ENCODE results near the gene TAGLN3. TPM values are rescaled to one million over a fixed set of nuclear protein-coding genes. Genes with fewer than 3 reads are reported as not detected.

The TAGLN3 gene
- total RNA-seq, 2 experiments from 2014 or later = 0.89 to 1.2 TPM

DNA sequence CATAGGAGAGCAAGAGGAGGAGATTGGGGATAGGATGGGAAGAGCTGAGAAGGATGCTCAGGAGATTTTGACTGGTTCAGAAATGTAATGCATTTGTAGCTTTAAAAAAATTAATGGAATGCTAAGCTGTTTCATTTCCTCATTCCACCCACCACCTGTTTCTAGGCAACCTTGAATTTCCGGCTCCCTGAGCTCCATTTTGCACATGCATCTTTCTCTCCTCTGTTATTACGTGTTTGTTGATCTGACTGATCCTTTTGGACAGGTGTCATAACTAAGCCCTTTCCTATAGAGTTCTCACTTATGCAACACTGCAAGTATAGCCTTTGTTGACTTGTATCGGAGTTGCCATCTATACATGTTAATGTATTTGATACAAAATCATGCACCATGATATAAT is 40.1 kb downstream of the TAGLN3 start:
- ATAC-seq (no peak), DNase-seq (no peak)
- intact Hi-C loops (cut with micrococcal nuclease) = no loop called here
- TF ChIP-seq, protein P1, sequence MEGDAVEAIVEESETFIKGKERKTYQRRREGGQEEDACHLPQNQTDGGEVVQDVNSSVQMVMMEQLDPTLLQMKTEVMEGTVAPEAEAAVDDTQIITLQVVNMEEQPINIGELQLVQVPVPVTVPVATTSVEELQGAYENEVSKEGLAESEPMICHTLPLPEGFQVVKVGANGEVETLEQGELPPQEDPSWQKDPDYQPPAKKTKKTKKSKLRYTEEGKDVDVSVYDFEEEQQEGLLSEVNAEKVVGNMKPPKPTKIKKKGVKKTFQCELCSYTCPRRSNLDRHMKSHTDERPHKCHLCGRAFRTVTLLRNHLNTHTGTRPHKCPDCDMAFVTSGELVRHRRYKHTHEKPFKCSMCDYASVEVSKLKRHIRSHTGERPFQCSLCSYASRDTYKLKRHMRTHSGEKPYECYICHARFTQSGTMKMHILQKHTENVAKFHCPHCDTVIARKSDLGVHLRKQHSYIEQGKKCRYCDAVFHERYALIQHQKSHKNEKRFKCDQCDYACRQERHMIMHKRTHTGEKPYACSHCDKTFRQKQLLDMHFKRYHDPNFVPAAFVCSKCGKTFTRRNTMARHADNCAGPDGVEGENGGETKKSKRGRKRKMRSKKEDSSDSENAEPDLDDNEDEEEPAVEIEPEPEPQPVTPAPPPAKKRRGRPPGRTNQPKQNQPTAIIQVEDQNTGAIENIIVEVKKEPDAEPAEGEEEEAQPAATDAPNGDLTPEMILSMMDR (IDR thresholded peaks at IDR 0.05) = no peak
- ChIA-PET POLR2A (interaction anchor here (0.7 kb wide), 1 partner anchor 409 kb away, joined by 3 read pairs; no protein-coding TSS in a partner anchor), CTCF (interaction anchor here (1.5 to 2.2 kb wide), 2 partner anchors 25 to 50 kb away, joined by 7 to 11 read pairs; no protein-coding TSS in a partner anchor)
- H3K4me3 Mint-ChIP-seq = no peak overlapping the region
- H3K36me3 Mint-ChIP-seq (ENCODE audit: low read depth) = no peaks in the 10 kb centered on the region
- H3K27ac Mint-ChIP-seq = no peak overlapping the region
- no peaks in the 10 kb centered on the region for H3K4me1 Mint-ChIP-seq (ENCODE audit: low read depth)
- H3K27me3 Mint-ChIP-seq = no peaks in the 10 kb centered on the region
- peaks cover 3% of the 10 kb centered on the region for H3K9me3 Mint-ChIP-seq

DNA sequence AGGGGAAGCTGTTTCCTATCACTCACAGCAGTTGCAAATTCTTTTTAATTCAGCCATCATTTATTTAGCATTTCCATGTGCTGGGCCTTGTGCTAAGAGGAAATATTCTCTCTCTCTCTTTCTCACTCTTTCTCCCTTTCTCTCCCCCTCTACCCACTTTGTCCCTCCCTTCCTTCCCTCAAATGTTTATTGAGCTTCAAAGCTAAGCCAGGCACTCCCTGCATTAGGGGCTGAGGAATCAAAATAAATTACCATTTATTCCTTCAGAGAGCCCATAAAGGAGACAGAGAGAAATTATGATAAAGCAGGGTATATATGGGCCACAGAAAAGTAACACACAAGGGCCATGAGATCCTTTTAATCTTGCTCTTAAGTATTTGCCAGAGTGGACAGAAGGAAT is 42.6 kb downstream of the TAGLN3 start:
- ChIA-PET CTCF (interaction anchor here (1.5 to 6.6 kb wide), 4 partner anchors 10 to 73 kb away, joined by 6 to 98 read pairs (median 40); no protein-coding TSS in a partner anchor), POLR2A (no interaction called here)
- Mint-ChIP-seq H3K4me3 (no peak overlapping the region), H3K4me1 (ENCODE audit: low read depth) (no peaks in the 10 kb centered on the region), H3K36me3 (ENCODE audit: low read depth) (no peaks in the 10 kb centered on the region), H3K27ac (no peak overlapping the region), H3K9me3 (peaks cover 3% of the 10 kb centered on the region), H3K27me3 (no peaks in the 10 kb centered on the region)
- DNase-seq (no peak), ATAC-seq (no peak)
- TF ChIP-seq, protein P1 (IDR thresholded peaks at IDR 0.05) = no peak
- intact Hi-C loops (cut with micrococcal nuclease) = loop anchor here (5.0 kb wide), 2 partner anchors 54 to 324 kb away; no protein-coding TSS in a partner anchor

DNA sequence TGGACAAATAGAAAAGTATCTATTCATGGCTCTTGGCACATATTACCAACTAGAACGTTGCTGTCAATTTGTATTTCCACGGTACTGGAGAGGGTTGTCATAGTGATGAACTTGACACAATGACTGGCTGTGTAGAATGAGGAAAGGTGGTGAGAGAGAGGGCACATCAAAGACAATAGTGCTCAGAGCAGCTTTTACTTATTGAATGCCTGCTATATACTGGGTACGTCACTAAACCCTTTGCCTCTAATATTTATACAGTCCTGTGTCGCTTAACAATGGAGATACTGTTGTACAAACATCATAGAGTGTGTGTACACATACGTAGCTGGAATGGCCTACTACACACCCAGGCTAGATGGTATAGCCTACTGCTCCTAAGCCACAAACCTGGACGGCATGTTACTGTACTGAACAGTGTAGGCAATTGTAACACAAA is 44.1 kb downstream of the TAGLN3 start:
- intact Hi-C loops (cut with micrococcal nuclease) = loop anchor here (5.0 kb wide), 2 partner anchors 56 to 326 kb away; no protein-coding TSS in a partner anchor
- no peak overlapping the region for H3K4me3 Mint-ChIP-seq
- H3K27me3 Mint-ChIP-seq = no peaks in the 10 kb centered on the region
- H3K36me3 Mint-ChIP-seq (ENCODE audit: low read depth) = no peaks in the 10 kb centered on the region
- TF ChIP-seq, protein P1 (IDR thresholded peaks at IDR 0.05) = no peak
- ChIA-PET CTCF (interaction anchor here (0.6 to 6.6 kb wide), 45 partner anchors 9 to 424 kb away, joined by 3 to 98 read pairs (median 4); partner anchors contain the start of genes ABHD10, SLC9C1 and TMPRSS7), POLR2A (no interaction called here)
- no peak overlapping the region for H3K27ac Mint-ChIP-seq
- H3K4me1 Mint-ChIP-seq (ENCODE audit: low read depth) = peaks cover 2% of the 10 kb centered on the region
- ATAC-seq = no peak
- DNase-seq = no peak
- no peaks in the 10 kb centered on the region for H3K9me3 Mint-ChIP-seq

DNA sequence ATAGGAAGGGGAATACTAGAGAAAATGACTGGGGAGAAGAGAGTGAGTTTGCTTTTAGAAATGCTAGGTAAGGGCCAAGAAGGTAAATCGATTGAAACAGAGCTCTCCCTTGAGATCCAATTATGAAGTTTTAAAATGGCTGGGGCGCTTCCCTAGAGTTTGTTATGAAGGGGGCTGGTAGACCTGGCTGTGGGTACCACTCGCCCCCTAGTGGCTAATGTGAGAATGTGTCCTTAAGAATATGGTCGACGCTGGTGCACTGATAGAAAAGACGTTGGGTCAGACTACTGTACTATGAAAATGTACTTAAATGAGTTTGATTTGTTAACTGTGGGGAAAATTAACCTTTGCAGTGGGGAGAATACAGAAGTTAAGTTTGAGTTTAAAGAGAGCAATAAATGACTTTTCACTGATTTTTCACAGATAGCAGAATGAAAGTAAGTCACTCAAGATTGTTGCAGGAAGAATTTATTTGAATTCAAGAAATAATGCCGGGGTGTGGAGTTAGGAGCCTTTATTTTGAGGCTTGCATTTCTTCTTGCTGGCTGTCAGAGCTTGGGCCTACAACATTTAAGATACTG is 45.0 kb downstream of the TAGLN3 start:
- Mint-ChIP-seq H3K9me3 (no peaks in the 10 kb centered on the region), H3K4me3 (no peak overlapping the region), H3K27ac (no peak overlapping the region), H3K36me3 (ENCODE audit: low read depth) (no peaks in the 10 kb centered on the region), H3K4me1 (ENCODE audit: low read depth) (peaks cover 2% of the 10 kb centered on the region), H3K27me3 (no peaks in the 10 kb centered on the region)
- DNase-seq (peak; percentile 70), ATAC-seq (peak; percentile 99)
- intact Hi-C loops (cut with micrococcal nuclease) = loop anchor here (5.0 kb wide), 2 partner anchors 56 to 326 kb away; no protein-coding TSS in a partner anchor
- TF ChIP-seq, protein P1 (IDR thresholded peaks at IDR 0.05) = peak; percentile 89
- ChIA-PET CTCF (interaction anchor here (0.6 to 6.6 kb wide), 49 partner anchors 9 to 425 kb away, joined by 3 to 98 read pairs (median 5); partner anchors contain the start of genes ABHD10, SLC9C1 and TMPRSS7), POLR2A (no interaction called here)

DNA sequence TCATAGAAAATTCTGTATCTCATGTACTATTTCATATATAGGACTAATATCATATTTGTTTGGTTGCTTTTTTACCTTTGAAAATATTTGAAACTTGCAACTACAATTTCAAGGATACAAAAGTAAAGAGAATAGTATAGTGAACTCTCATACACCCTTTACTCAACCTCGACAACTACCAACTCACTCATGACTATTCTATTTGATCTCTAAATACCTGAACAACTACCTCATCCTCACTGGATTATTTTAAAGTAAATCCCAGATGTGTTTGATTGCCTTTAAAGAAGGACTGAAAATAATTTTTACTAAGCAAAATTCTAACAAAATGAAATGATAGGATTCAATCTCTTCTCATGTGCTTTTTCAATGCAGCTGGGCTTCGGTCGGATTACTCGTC is 47.9 kb downstream of the TAGLN3 start:
- H3K4me1 Mint-ChIP-seq (ENCODE audit: low read depth) = peaks cover 2% of the 10 kb centered on the region
- H3K4me3 Mint-ChIP-seq = no peak overlapping the region
- DNase-seq = no peak
- TF ChIP-seq, protein P1 (IDR thresholded peaks at IDR 0.05) = no peak
- ChIA-PET POLR2A (no interaction called here), CTCF (interaction anchor here (1.2 to 6.6 kb wide), 2 partner anchors 33 to 57 kb away, joined by 5 to 98 read pairs; no protein-coding TSS in a partner anchor)
- no peaks in the 10 kb centered on the region for H3K36me3 Mint-ChIP-seq (ENCODE audit: low read depth)
- intact Hi-C loops (cut with micrococcal nuclease) = no loop called here
- no peak overlapping the region for H3K27ac Mint-ChIP-seq
- H3K27me3 Mint-ChIP-seq = no peaks in the 10 kb centered on the region
- no peak for ATAC-seq
- H3K9me3 Mint-ChIP-seq = no peaks in the 10 kb centered on the region
